H9 (cell line): Measurements from ENCODE around the gene ZFPM1. TPM values are rescaled to one million over a fixed set of nuclear protein-coding genes. Genes with fewer than 3 reads are reported as not detected.

Source experiments
- DNase-seq: peaks from one replicate; pipeline ENCODE4 v3.0.0-alpha.2; 2017
- H2AFZ ChIP-seq: one replicate; pipeline ENCODE4 v1.6.1; 2013; ENCODE audit warnings: mild to moderate bottlenecking, low read length, control low read depth, moderate library complexity
- H2AK5ac ChIP-seq: 2 replicates; pipeline ENCODE4 v1.6.1; 2013; ENCODE audit warnings: low read length, control low read depth, mixed read lengths; ENCODE audit not compliant: insufficient read length
- H2BK120ac ChIP-seq: one replicate; pipeline ENCODE4 v1.6.1; 2013; ENCODE audit warnings: low read depth, mild to moderate bottlenecking, low read length, control low read depth, inconsistent platforms; ENCODE audit not compliant: poor library complexity, severe bottlenecking
- H2BK12ac ChIP-seq: 2 replicates; pipeline ENCODE4 v1.6.1; 2013; ENCODE audit warnings: low read length, control low read depth, mixed read lengths, low read depth; ENCODE audit not compliant: insufficient read length
- H2BK15ac ChIP-seq: 2 replicates; pipeline ENCODE4 v1.6.1; 2013; ENCODE audit warnings: low read depth, low read length, control low read depth
- H2BK20ac ChIP-seq: one replicate; pipeline ENCODE4 v1.6.1; 2013; ENCODE audit warnings: low read depth, mild to moderate bottlenecking, low read length, control low read depth, inconsistent platforms; ENCODE audit not compliant: poor library complexity, severe bottlenecking
- H2BK5ac ChIP-seq: 2 replicates; pipeline ENCODE4 v1.6.1; 2013; ENCODE audit warnings: low read length, control low read depth, mixed read lengths; ENCODE audit not compliant: insufficient read length
- H3K14ac ChIP-seq: 2 replicates; pipeline ENCODE4 v1.6.1; 2013; ENCODE audit warnings: low read length, control low read depth; ENCODE audit not compliant: insufficient read depth
- H3K18ac ChIP-seq: 2 replicates; pipeline ENCODE4 v1.6.1; 2013; ENCODE audit warnings: low read depth, mild to moderate bottlenecking, mixed read lengths, low read length, control low read depth; ENCODE audit not compliant: insufficient read length
- H3K23ac ChIP-seq: 2 replicates; pipeline ENCODE4 v1.6.1; 2013; ENCODE audit warnings: low read length, control low read depth, mixed read lengths, low read depth; ENCODE audit not compliant: insufficient read length
- H3K23me2 ChIP-seq: 2 replicates; pipeline ENCODE4 v1.6.1; 2013; ENCODE audit warnings: low read depth, mild to moderate bottlenecking, mixed read lengths, low read length, control low read depth; ENCODE audit not compliant: insufficient read length, poor library complexity, severe bottlenecking
- H3K27ac ChIP-seq: 2 replicates; pipeline ENCODE4 v1.5.1; 2013; ENCODE audit warnings: low read length, control low read depth, mixed read lengths, low read depth; ENCODE audit not compliant: insufficient read length
- H3K27me3 ChIP-seq: 2 replicates; pipeline ENCODE4 v1.6.1; 2013; ENCODE audit warnings: low read length, control low read depth, inconsistent platforms; ENCODE audit not compliant: insufficient read depth
- H3K4ac ChIP-seq: 2 replicates; pipeline ENCODE4 v1.6.1; 2013; ENCODE audit warnings: low read depth, mild to moderate bottlenecking, control low read depth, inconsistent platforms, low read length, moderate library complexity
- H3K4me1 ChIP-seq: 2 replicates; pipeline ENCODE4 v1.6.1; 2013; ENCODE audit warnings: low read length, control low read depth, inconsistent platforms; ENCODE audit not compliant: insufficient read depth
- H3K4me2 ChIP-seq: 2 replicates; pipeline ENCODE4 v1.6.1; 2013; ENCODE audit warnings: low read length, control low read depth, mixed read lengths; ENCODE audit not compliant: insufficient read length, insufficient read depth
- H3K56ac ChIP-seq: 2 replicates; pipeline ENCODE4 v1.6.1; 2013; ENCODE audit warnings: low read depth, mild to moderate bottlenecking, mixed read lengths, low read length, control low read depth; ENCODE audit not compliant: insufficient read length
- H3K79me1 ChIP-seq: 2 replicates; pipeline ENCODE4 v1.6.1; 2013; ENCODE audit warnings: low read depth, mild to moderate bottlenecking, moderate library complexity, low read length, control low read depth, inconsistent platforms; ENCODE audit not compliant: insufficient read depth, poor library complexity, severe bottlenecking
- H3K79me2 ChIP-seq: 2 replicates; pipeline ENCODE4 v1.6.1; 2013; ENCODE audit warnings: low read length, control low read depth, inconsistent platforms; ENCODE audit not compliant: insufficient read depth
- H3K9ac ChIP-seq: 2 replicates; pipeline ENCODE4 v1.6.1; 2013; ENCODE audit warnings: low read length, control low read depth, mixed read lengths; ENCODE audit not compliant: insufficient read length; ENCODE audit errors: extremely low read depth
- H3K9me3 ChIP-seq: one replicate; pipeline ENCODE4 v1.6.1; 2013; ENCODE audit warnings: low read depth, low read length, inconsistent platforms; ENCODE audit not compliant: control insufficient read depth
- H3T11ph ChIP-seq: one replicate; pipeline ENCODE4 v1.6.1; 2013; ENCODE audit warnings: mild to moderate bottlenecking, low read length, control low read depth, inconsistent platforms
- H4K20me1 ChIP-seq: one replicate; pipeline ENCODE4 v1.6.1; 2013; ENCODE audit not compliant: control insufficient read depth, insufficient read length, insufficient read depth
- H4K5ac ChIP-seq: 2 replicates; pipeline ENCODE4 v1.6.1; 2013; ENCODE audit warnings: low read depth, mild to moderate bottlenecking, mixed read lengths, low read length, control low read depth; ENCODE audit not compliant: insufficient read length
- H4K8ac ChIP-seq: replicated peaks from 2 replicates; pipeline ENCODE4 v1.6.1; 2013; ENCODE audit warnings: low read length, control low read depth, mixed read lengths, low read depth; ENCODE audit not compliant: insufficient read length
- H4K91ac ChIP-seq: 2 replicates; pipeline ENCODE4 v1.6.1; 2013; ENCODE audit warnings: low read depth, mild to moderate bottlenecking, moderate library complexity, mixed read lengths, low read length, control low read depth; ENCODE audit not compliant: insufficient read length
- H3K27ac Mint-ChIP-seq, 3 experiments: 2 replicates in 2 of 3; 3 replicates in 1 of 3; pipeline ENCODE4 v1.8.0; 2020 to 2021; ENCODE audit warnings: mixed read lengths in 3 of 3, mild to moderate bottlenecking in 1 of 3, moderate library complexity in 1 of 3
- H3K27me3 Mint-ChIP-seq: 2 replicates; pipeline ENCODE4 v1.8.0; 2021; ENCODE audit warnings: low read depth, mild to moderate bottlenecking, moderate library complexity, mixed read lengths
- H3K36me3 Mint-ChIP-seq, 3 experiments: 2 replicates in 2 of 3; 3 replicates in 1 of 3; pipeline ENCODE4 v1.8.0; 2020 to 2021; ENCODE audit warnings: low read depth in 3 of 3, mixed read lengths in 3 of 3; ENCODE audit not compliant: insufficient read depth in 1 of 3
- H3K4me1 Mint-ChIP-seq, 2 experiments: 2 replicates each; pipeline ENCODE4 v1.8.0; 2020; ENCODE audit warnings: mixed read lengths in 2 of 2
- H3K4me3 Mint-ChIP-seq, 2 experiments: 2 replicates in 1 of 2; 3 replicates in 1 of 2; pipeline ENCODE4 v1.8.0; 2020 to 2021; ENCODE audit warnings: mild to moderate bottlenecking in 2 of 2, mixed read lengths in 2 of 2, moderate library complexity in 1 of 2
- H3K9me3 Mint-ChIP-seq, 2 experiments: 2 replicates in 1 of 2; 3 replicates in 1 of 2; pipeline ENCODE4 v1.8.0; 2020; ENCODE audit warnings: mild to moderate bottlenecking in 2 of 2, mixed read lengths in 2 of 2, moderate library complexity in 1 of 2
- CTCF ChIP-seq: fragments of 200-600 bp; sonication (generic); conservative IDR thresholded peaks from 3 replicates; pipeline ENCODE4 v1.8.0; 2021; ENCODE audit warnings: antibody characterized with exemption, mild to moderate bottlenecking
- WGBS: extraction: QIAGEN DNeasy Blood & Tissue Kit; methylation state at CpG from one replicate; pipeline ENCODE4 v1.1.7; 2013; ENCODE audit warnings: missing lambda C conversion rate, low lambda C conversion rate, mixed read lengths; ENCODE audit not compliant: insufficient read length; ENCODE audit errors: extremely low coverage; 5-methylcytosine and 5-hydroxymethylcytosine counted together
- total RNA-seq: library from RNA; stranded (reverse); gene quantifications from 2 replicates; pipeline ENCODE4 v1.2.1, GENCODE V29; 2021

The ZFPM1 gene
- total RNA-seq, 1 experiment from 2014 or later, result 3.6 TPM

- H3K4ac ChIP-seq, result no peak overlapping the region
- no CpG with 5 or more reads among the region's 36 CpGs for WGBS
- peaks cover 0 to 3% of the 10 kb centered on the region in 2 experiments; a peak in 1 of 4 replicates for H3K4me1 Mint-ChIP-seq
Measured at GRCh38 chr16:88436796-88437195, 16.3 kb upstream of the ZFPM1 start.

More at GRCh38 chr16:88436796-88437195, 16.3 kb upstream of the ZFPM1 start:
- no peak overlapping the region for H3K4me2 ChIP-seq
- H3K9ac ChIP-seq, result no peak overlapping the region
- TF ChIP-seq CTCF, result no peak
- no peak overlapping the region for H2BK120ac ChIP-seq
- H3T11ph ChIP-seq, result no peak overlapping the region
- no peak overlapping the region for H3K56ac ChIP-seq
- no peak overlapping the region for H4K5ac ChIP-seq
- no peaks in the 10 kb centered on the region for H3K9me3 ChIP-seq
- H3K36me3 Mint-ChIP-seq, result no peaks in the 10 kb centered on the region
- H3K4me3 Mint-ChIP-seq, result no peak overlapping the region
- no peaks in the 10 kb centered on the region for H3K23me2 ChIP-seq
- no peaks in the 10 kb centered on the region for H3K4me1 ChIP-seq
- no peak overlapping the region for H3K18ac ChIP-seq
- no peak overlapping the region for H3K23ac ChIP-seq
- no peak overlapping the region for H4K8ac ChIP-seq
- H3K27me3 ChIP-seq, result no peaks in the 10 kb centered on the region
- no peaks in the 10 kb centered on the region for H3K79me2 ChIP-seq
- H2AK5ac ChIP-seq, result no peak overlapping the region
- no peaks in the 10 kb centered on the region for H3K9me3 Mint-ChIP-seq
- H2BK20ac ChIP-seq, result no peak overlapping the region
- H3K27ac Mint-ChIP-seq, result no peak overlapping the region
- no peak overlapping the region for H4K91ac ChIP-seq
- no peak overlapping the region for H2AFZ ChIP-seq
- H3K27me3 Mint-ChIP-seq, result peaks cover 4% of the 10 kb centered on the region
- no peak overlapping the region for H2BK15ac ChIP-seq
- no peaks in the 10 kb centered on the region for H3K79me1 ChIP-seq
- H2BK5ac ChIP-seq, result no peak overlapping the region
- no peaks in the 10 kb centered on the region for H4K20me1 ChIP-seq
- no peak overlapping the region for H2BK12ac ChIP-seq
- H3K27ac ChIP-seq, result no peak overlapping the region
- no peak for DNase-seq
- no peak overlapping the region; the same call in 1 of the 2 replicates for H3K14ac ChIP-seq
